Renal pelvis (tissue), 4 donors: ENCODE results near the gene SH2D2A. TPM values are rescaled to one million over a fixed set of nuclear protein-coding genes. Genes with fewer than 3 reads are reported as not detected.
"Not testable (repeated sequence)": the region's sequence is repeated elsewhere in the genome, so short reads cannot be mapped to it uniquely, and the experiment has no call there.

Experiments
- DNase-seq: peaks from one replicate; pipeline ENCODE4 v3.0.0-alpha.2; 2013
- polyA plus RNA-seq, 3 donors: library from polyadenylated mRNA; unstranded; fragments of 120-200 nt; gene quantifications; one replicate each; pipeline ENCODE4 v1.2.1, GENCODE V29; 2013; ENCODE audit not compliant: insufficient read length in 3 of 3

The SH2D2A gene
- polyA plus RNA-seq, 3 donors, result 0.65 to 0.99 (median 0.91) TPM

DNA sequence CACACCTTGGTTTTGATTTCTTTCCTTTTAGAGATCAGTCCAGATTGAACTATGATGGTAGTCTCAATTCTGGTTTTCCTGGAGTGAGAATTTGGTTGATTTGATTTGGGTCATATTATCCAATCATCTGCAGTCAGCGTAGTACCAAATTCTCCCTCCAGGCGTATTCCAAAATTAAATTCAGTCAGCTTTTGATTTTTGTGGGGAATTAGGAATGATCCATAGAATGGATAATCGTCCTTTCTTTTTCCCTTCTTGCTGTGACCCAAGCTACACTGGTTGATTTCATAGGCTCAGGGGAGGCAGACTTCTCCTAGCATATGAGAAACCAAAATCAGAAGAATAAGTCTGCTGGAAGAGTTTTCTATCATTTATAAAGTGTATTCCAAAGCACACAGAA, 44.4 kb downstream of the SH2D2A start:
- DNase-seq, result no peak

DNA sequence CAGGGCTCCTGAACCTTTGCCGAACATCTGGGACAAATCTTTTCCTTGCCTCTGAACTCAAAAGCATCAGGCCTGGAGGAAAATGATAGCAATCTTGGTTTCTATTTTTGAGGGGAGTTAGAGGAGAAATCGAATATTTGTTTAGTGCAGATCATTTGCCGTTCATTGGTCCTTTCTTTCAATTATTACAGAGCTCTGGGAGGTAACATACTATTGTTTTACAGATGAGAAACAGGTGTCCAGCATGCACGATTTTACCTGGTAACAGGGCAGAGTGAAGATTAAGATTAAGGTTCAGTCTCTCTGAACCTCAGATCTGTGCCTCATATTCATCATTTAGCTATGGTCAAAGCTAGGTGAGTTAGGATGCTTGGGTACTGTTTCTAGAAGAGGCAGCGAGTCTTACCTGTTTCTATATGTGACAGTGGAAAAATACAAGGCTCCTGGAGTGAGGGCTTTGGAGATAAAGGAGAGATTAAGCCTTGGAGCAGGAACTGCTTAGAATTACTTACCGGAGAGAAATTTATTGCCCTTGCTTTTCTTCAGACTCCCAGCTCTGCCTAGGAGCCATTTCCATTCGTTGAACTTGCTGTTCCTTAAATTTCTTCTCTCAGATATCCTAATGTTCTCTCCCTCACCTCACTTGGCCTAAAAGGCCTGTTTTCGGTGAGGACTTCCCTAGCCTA, 47.9 kb downstream of the SH2D2A start:
- DNase-seq, result no peak

DNA sequence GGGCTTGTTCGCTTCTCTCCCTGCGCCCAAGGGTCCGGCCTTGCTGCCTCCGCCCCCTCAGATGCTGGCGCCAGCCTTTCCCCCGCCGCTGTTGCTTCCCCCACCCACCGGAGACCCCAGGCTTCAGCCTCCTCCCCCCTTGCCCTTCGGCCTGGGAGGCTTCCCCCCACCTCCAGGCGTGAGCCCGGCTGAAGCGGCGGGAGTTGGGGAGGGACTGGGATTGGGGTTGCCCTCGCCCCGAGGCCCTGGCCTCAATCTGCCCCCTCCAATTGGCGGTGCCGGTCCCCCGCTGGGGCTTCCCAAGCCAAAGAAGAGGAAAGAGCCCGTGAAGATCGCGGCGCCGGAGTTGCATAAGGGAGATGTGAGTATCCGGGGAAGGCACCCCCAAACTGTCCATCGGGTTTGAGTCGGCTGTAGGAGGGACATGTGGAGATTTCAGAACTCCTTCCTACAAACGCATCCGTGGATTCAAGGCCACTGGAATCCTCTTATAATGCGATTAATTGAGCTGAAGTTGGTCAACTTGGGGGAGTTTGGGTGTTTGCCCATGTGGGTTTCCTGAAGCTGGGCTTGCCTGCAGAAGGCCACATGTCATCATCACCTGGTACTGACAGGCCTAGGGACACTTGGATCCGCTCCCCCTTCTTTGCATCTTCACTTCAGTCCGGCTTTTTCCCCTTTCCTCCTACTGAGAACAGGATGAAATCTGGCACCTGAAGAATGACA, 48.6 kb downstream of the SH2D2A start:
- no peak for DNase-seq

DNA sequence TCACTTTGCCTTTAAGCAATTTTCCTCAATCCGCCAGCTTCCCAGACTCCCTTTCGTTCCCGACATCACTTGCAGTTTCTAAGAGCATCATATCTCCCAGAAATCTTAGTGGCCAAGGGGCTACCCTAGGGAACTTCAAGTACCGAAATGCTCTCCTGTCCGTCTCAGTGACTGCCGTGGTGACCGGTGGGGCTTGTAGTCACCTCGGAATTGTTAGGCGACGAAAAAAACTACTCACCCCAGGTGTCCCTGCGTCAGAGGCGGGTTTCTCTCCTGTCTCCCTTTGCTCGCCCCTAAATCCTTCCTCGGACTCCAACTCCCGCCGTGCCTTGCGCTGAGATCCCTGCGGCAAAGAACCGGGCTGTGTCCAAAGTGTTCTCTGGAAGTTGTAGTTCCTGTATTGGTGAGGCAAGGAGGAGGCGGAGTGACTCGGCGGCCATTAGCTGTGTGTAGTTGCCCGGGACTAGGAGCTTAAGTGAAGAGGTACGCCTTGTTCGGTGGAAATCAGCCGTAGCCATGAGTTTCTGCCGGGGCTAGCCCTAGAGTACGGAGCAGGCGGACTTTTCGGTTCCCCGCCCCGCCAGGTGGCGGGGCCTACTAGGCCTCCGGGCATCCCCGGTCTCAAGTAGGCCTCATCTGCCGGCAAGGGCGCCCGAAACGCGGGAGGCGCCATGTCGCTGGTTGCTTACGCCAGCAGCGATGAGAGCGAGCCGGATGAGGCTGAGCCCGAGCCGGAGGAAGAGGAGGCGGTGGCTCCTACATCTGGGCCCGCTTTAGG, 49.4 kb downstream of the SH2D2A start, which contains the start of gene PRCC:
PRCC (plus strand) TSS at position 435 of the 778 bp plus-strand sequence; CDS start at position 672, 237 bp downstream.
- DNase-seq, result peak; percentile 100

DNA sequence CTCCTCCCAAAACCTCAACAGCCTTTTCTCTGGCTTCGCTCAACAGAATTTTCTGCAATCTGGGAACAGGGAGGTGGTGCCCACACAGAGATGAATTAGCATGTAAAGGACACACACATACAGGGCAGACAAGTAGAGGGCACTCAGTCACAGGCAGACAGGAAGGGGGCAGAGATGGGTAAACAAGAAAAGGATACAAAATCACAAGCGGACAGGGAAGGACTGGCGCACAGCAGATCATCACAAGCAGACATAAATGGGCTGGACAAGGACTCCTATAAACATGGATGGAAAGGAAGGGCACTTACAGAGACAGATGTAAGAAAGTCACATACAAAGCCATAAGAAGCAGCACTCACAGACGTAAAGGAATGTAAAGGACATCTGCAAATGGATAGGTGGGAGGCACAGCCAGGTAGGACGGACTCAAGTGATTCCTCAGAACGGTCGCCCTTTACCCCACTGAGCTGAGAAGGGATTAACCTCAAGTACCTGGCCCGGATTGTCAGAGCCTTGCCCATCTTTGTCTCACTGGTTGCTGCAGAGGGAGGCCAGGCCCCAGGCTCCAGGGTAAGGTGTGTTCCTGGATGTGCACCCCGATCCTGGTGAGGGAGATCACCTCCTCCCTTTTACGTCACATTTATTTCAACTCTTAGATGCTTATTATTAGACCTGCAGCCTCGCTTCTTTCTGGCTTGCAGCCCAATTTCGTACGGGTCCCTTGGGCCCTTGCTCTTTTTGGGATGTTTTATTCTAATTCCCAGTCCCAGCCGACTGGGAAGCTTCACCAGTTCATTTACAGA, 50.1 kb downstream of the SH2D2A start:
- DNase-seq, result no peak

DNA sequence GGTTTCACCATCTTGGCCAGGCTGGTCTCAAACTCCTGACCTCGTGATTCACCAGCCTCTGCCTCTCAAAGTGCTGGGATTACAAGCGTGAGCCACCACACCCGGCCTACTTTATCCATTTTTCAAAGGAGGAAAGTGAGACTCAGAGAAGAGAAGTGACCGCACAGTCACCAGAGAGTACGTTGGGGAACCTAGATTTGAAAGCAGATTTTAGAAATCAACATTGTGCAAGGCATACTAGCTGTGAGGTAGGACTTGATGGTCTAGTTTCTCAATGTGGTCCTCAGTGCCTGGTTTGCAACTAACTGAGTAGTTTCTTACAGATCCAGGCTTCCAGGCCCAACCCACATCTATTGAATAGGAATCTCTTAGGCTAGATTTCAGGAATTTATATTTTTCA, 51.0 kb downstream of the SH2D2A start:
- DNase-seq, result no peak

DNA sequence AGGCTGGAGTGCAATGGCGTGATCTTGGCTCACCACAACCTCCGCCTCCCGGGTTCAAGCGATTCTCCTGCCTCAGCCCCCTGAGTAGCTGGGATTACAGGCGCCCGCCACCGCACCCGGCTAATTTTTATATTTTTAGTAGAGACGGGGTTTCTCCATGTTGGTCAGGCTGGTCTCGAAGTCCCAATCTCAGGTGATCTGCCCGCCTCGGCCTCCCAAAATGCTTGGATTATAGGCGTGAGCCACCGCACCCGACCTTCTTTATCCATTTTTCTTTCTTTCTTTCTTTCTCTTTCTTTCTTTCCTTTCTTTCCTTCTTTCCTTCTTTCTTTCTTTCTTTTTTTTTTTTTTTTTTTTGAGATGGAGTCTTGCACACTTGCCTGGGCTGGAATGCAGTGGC, 51.5 kb downstream of the SH2D2A start:
- not testable (repeated sequence) for DNase-seq

DNA sequence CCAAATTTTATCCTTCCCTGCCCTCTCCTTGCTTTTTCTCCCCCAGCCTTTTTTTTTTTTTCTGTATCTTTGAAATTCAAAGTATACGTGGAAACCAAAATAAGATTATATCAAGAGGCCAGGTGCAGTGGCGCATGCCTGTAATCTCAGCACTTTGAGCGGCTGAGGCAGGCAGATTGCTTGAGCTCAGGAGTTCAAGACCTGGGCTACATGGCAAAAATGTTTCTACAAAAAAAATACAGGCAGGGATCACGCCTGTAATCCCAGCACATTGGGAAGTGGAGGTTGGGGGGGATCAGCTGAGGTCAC, 55.9 kb downstream of the SH2D2A start:
- DNase-seq, result no peak

DNA sequence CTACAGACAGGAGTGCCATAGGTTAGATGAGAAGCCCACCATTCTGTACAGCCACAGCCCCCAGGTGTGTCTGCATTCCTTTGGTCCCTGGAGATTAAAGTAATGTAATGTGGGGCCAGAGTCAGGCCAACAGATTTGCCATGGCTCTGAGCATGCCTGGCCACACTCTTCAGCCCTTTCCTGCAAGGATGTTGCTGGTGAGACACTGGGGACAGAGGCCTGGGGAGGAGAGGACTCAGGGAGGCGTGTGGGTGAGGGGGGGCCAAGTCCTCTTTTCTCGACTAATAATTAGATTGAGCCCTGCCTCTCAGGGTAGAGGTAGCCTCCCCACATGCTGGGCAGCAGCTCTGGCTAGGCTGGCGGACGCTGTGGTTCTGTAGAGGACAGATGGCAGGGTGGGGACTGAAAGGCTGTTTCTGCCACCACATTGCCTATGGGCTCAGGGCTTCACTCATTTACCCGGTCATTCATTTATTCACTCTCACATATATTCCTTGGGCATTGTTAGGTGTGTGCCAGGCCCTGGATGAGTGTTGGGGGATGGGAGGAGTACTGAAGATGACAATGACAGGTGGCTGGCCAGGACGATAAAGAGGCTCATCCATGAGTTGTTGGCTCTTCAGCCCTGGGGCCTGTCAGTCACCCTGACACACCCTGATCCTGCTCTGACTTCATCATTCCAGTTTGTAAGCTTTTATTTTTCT, 56.4 kb downstream of the SH2D2A start:
- no peak for DNase-seq

DNA sequence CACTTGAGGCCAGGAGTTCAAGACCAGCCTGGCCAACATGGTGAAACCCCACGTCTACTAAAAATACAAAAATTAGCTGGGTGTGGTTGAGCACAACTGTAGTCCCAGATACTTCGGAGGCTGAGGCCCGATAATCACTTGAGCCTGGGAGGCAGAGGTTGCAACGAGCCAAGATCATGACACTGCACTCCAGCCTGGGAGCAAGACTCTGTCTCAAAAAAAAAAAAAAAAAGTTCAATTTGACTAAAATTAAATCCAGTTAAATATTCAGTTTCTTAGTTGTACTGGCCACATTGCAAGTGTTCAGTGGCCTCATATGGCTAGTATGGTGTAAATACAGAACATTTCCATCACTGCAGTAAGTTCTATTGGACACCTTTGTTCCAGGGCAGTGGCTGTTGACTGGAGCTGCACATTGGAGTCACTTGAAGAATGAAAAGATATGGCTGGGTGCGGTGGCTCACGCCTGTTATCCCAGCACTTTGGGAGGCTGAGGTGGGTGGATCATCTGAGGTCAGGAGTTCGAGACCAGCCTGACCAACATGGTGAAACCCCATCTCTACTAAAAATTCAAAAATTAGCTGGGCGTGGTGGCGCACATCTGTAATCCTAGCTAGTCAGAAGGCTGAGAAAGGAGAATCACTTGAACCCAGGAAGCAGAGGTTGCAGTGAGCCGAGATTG, 58.9 kb downstream of the SH2D2A start:
- DNase-seq, result not testable (repeated sequence)

DNA sequence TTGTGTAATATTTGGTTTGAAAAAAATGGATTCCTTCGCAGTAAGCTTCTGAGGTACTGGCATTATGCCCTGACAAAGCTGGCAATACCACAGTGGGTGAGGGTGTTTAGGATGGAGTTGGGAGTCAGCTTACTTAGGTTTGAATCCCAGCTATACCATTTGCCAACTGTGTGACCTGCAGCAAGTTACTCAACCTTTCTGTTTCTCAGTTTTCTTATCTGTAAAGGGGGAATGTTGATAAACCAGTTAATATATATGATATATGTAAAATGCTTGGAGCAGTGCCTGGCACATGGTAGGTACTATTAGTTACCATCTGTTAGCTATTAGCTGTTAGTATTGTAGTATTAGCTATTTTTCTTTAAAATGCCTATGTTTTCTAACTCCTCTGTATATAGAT, 60.3 kb downstream of the SH2D2A start:
- no peak for DNase-seq

Other genes starting within 250 kb of the SH2D2A start
- 10 to 100 TPM; 14.1 to 17.0 (median 14.8) TPM for gene IQGAP3, start 244.3 kb downstream of the SH2D2A start, polyA plus RNA-seq
- gene TTC24, start 237.1 kb downstream of the SH2D2A start, polyA plus RNA-seq, result 1 to 10 TPM; 1.0 to 2.2 (median 1.1) TPM
- 10 to 100 TPM; 71.1 to 83.0 (median 72.8) TPM for gene NAXE, start 225.1 kb downstream of the SH2D2A start, polyA plus RNA-seq
- gene GPATCH4, start 215.4 kb downstream of the SH2D2A start, polyA plus RNA-seq, result 10 to 100 TPM; 33.0 to 38.7 (median 36.4) TPM
- gene HAPLN2, start 197.4 kb downstream of the SH2D2A start, polyA plus RNA-seq, result under 1 TPM; 0.13 to 0.71 (median 0.64) TPM
- gene BCAN, start 174.7 kb downstream of the SH2D2A start, polyA plus RNA-seq, result 1 to 10 TPM in 1 of 3 donors, under 1 TPM in 2; 0.18 to 2.2 (median 0.26) TPM
- 100 to 1,000 TPM; 148 to 171 (median 156) TPM for gene NES, start 139.4 kb downstream of the SH2D2A start, polyA plus RNA-seq
- 100 to 1,000 TPM in 1 of 3 donors, 10 to 100 TPM in 2; 68.5 to 113 (median 93.8) TPM for gene CRABP2, start 111.3 kb downstream of the SH2D2A start, polyA plus RNA-seq
- gene METTL25B, start 88.4 kb downstream of the SH2D2A start, polyA plus RNA-seq, result 10 to 100 TPM; 28.6 to 51.8 (median 39.2) TPM
- 10 to 100 TPM; 33.1 to 44.6 (median 39.7) TPM for gene ISG20L2, start 88.1 kb downstream of the SH2D2A start, polyA plus RNA-seq
- 10 to 100 TPM; 69.0 to 76.6 (median 74.0) TPM for gene MRPL24, start 75.8 kb downstream of the SH2D2A start, polyA plus RNA-seq
- 100 to 1,000 TPM; 267 to 298 (median 284) TPM for gene HDGF, start 65.2 kb downstream of the SH2D2A start, polyA plus RNA-seq
- gene PRCC, start 49.3 kb downstream of the SH2D2A start, polyA plus RNA-seq, result 100 to 1,000 TPM; 108 to 113 (median 113) TPM
- 1 to 10 TPM; 1.6 to 3.0 (median 2.0) TPM for gene INSRR, start 42.3 kb upstream of the SH2D2A start, polyA plus RNA-seq
- gene NTRK1, start 44.0 kb upstream of the SH2D2A start, polyA plus RNA-seq, result 1 to 10 TPM; 1.3 to 2.0 (median 1.3) TPM
- gene PEAR1, start 76.9 kb upstream of the SH2D2A start, polyA plus RNA-seq, result 10 to 100 TPM; 17.8 to 22.3 (median 22.1) TPM
- gene LRRC71, start 103.8 kb upstream of the SH2D2A start, polyA plus RNA-seq, result 1 to 10 TPM in 1 of 3 donors, under 1 TPM in 2; 0.38 to 1.1 (median 0.96) TPM
- 10 to 100 TPM; 34.5 to 41.5 (median 38.3) TPM for gene ARHGEF11, start 228.9 kb upstream of the SH2D2A start, polyA plus RNA-seq